ENCODE measurements around the gene C14orf119.
"Not testable (repeated sequence)": the region's sequence is repeated elsewhere in the genome, so short reads cannot be mapped to it uniquely, and the experiment has no call there.

C14orf119 gene

GRCh38 chr14:23091294-23092225 lies 3.7 kb upstream of the C14orf119 start:
- DNase-seq: no peak

DNA sequence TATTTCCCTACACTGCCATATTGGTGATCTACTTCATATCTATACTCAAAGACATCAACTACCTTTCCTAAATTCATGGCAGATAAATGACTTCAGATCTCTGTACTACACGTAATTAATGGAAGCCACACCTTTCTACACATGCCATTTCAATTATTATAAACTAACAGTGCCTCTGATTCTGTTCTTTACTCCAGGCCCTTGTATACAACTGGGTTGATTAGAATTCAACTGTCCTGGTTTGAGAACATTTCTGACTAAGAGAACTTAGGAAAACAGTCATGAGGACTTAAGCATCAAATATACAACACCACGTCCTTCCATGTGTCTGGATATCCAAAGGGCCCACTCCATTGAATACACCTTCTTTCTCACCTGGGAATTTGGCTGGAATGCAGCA lies 2.2 kb upstream of the C14orf119 start:
- DNase-seq: no peak

- DNase-seq: no peak
Measured at GRCh38 chr14:23093526-23093925, 1.8 kb upstream of the C14orf119 start.

- no peak for DNase-seq
Measured at GRCh38 chr14:23093991-23094665, 1.2 kb upstream of the C14orf119 start.

DNA sequence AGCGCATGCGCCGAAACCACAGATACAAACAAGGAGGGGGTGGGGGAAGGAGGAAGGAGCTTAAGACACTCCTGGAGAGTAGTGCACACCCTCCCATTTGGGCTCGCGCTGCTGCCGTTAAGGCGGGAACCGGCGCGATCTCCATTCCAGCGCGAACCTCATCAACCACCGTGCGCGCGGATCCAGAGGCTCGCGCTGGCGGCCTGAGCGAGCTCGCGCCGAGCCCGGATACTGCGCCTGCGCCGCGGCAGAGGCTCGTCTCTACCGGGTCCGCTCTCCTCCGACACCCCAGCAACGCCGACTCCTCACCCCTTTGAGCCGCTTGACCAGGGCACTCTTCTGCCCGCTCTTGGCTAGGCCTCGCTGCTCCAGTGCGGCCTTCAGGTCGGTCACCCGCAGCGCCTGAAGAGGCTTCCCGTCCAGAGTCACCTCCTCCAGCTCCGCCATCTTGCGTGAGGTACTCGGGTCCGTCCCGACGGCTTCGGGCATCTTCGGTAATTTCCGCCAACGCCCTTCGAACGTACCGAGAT lies 574 bp upstream of the C14orf119 start, which contains the start of gene ACIN1:
ACIN1 (minus strand) TSS at position 471 of the 530 bp plus-strand sequence; CDS start at position 447, 24 bp downstream.
- DNase-seq: peak; percentile 82

DNA sequence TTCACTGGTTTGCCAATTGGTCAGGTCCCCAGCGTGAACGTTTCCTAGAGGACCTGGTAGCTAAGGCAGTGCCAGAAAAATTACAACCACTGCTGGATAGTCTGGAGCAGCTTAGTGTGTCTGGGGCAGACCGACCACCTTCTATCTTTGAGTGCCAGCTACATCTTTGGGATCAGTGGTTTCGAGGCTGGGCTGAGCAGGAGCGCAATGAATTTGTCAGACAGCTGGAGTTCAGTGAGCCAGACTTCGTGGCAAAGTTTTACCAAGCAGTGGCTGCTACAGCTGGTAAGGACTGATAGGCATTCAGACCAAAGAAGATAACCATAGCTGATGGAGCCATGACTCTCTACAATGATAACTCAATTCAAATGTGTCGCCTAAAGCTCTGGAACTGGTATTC lies 2.5 kb downstream of the C14orf119 start:
- DNase-seq: no peak

- DNase-seq: no peak
Measured at GRCh38 chr14:23099212-23099861, 4.0 kb downstream of the C14orf119 start.

- no peak for DNase-seq
Measured at GRCh38 chr14:23101213-23101970, 6.1 kb downstream of the C14orf119 start.

DNA sequence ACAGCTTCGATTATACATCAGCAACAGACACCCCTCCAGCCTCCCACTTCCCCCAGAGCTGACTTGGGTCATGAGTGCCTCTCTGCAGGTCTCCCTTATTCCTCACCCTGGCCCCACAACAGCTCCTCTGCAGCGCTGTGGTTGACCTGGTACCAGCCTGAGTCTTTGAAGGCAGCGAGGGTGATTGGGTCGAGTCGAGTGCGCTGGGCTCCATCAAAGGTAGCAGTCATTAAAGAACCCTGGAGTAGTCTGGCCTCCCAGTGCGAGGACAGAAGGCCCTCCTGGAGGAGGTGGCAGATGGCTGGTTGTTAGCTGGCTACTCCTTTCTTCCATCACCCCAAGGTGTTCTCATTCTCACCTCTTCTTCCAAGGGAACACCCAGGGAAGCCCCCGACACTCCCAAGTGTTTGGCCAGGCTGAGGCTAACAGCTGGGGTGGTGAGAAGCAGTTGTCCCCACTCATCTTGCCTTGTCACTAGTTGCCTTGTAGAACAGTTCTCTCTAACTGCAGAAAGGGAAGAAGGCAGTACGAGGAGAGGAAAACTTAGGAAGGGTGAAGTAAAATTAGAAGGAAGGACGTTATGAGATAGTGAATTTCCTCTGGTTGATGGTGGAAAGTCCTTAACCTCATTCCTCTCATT lies 6.8 kb downstream of the C14orf119 start:
- DNase-seq: no peak

DNA sequence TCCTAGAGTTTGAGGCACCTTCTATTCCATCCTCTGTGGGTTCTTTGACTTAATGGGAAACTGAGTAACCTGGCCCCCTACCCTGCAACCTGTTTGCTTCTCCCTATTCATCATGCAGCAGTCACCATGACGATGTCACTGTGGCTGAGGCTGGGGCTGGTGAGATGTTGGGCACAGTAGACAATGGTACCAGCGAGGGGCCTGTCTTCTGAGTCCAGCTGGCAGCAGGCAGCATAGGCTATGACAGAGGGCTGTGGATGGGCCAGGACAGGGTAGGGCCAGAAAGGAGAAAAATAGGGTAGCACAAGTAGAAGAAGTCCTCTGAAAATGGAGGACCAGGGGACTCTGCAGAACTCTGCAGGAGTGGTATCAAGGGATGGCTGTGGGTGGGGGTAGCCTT lies 7.5 kb downstream of the C14orf119 start:
- no peak for DNase-seq

- no peak for DNase-seq
Measured at GRCh38 chr14:23103581-23103980, 8.3 kb downstream of the C14orf119 start.

DNA sequence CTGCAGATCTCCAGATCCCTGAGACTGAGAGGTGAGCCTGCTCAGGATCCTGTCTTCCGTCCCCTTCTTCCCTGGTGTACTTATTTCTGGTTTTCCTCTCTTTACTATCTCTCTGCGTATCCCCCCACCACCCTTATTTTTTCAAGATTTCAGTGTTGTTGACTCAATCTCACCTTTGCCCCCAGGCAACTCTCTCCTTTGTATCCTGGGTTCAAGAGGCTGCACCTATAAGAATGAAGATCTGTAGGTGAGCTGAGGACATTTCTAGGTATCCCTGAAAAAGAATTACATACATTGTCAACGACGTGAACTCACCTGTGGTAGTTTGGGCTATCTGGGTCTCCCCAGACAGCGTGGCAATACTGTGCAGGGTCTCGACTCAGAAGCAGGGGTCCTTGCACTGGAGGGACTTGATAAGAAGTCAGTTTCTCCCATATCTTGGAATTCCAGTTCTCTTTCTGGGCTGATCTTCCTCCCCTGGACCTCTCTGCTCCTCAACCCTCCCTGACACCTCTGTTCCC lies 8.8 kb downstream of the C14orf119 start:
- DNase-seq: no peak

DNA sequence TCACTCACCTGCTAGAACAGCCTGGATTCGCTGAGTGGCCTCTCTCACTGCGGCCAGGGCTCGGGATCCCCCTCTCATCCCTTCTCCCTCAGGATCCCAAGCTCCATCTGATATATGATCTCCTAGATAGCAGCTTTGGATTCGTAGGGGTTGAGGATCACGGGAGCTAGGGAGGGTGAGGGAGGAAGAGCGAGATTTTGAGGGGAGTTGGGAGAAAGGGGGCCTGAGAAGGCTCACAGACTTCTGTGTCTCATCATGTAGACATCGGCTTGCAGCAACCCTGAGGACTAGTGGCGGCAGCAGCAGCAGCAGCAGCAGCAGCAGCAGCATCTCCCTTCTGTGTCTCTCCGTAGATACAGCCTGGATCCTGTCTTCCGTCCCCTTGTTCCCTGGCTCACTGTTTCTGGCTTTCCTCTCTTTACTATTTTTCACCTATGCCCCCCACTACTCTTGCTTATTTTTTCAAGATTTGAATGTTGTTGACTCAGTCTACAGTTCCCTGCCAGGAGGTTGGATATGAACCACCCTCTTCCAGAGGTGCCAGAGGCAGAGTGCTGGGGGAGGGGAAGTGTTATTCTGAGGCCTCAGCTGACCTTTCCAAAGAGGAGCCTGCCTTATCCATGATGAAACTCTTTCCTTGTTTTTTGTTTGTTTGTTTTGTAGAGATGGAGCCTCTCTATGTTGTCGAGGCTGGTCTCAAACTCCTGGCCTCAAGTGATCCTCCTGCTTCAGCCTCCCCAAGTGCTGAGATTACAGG lies 9.5 kb downstream of the C14orf119 start, which contains the start of gene CIROP:
CIROP (minus strand) TSS at position 399 of the 757 bp plus-strand sequence; CDS start at position 330, 69 bp downstream.
- no peak for DNase-seq

DNA sequence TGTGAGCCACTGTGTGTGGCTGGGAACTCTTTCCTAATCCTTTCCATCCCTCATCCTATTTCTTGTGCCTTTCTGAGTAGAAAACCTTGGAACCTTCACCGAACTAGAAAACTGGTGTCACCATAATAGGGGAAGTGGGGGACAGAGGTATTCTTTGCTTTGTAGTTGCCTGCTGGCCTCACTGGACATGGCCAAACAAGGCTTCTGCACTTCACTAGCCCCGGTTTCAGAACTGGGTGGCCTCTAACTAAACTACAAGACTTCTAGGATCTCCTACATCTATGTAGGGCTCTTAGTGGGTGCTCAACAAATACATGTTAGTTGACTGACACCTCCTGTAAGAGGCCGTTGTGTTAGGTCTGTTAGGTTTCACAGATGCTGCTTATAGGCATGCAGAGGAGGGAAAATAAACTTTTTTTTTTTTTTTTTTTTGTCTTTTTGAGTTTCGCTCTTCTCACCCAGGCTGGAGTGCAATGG lies 10.1 kb downstream of the C14orf119 start:
- DNase-seq: no peak

DNA sequence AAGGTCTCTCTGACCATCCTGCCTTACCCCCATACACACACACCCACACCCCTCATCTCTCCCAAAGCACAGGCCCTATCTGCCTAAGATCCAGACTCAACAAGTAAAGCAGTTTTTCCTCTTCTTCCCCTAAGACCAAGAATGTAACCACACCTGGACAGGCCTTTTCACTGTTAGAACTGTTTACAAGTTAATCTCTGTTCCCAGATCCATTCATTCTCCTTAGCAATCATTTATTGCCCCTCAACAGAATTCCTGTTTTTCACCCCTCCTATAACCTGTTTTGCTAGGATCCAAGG lies 11.4 kb downstream of the C14orf119 start:
- DNase-seq: no peak

- DNase-seq: not testable (repeated sequence)
Measured at GRCh38 chr14:23107620-23108019, 12.3 kb downstream of the C14orf119 start.

- not testable (repeated sequence) for DNase-seq
Measured at GRCh38 chr14:23108169-23108568, 12.9 kb downstream of the C14orf119 start.

- no peak for DNase-seq
Measured at GRCh38 chr14:23109769-23110168, 14.5 kb downstream of the C14orf119 start.

GRCh38 chr14:23110579-23111365 lies 15.5 kb downstream of the C14orf119 start:
- DNase-seq: no peak
